HEK293 (cell line): ENCODE data around the gene MS4A10.

Experiments used
- CTCF ChIA-PET: fragments of 350-600 bp; formaldehyde crosslinking; extraction: SDS; loops from one replicate; lab custom pipeline; 2021; ENCODE audit warnings: antibody characterized with exemption; lab: Yijun Ruan, JAX
- POLR2A ChIA-PET: fragments of 300-600 bp; formaldehyde crosslinking; extraction: SDS; loops from one replicate; lab custom pipeline; 2020; ENCODE audit warnings: antibody characterized with exemption, inconsistent platforms; lab: Yijun Ruan, JAX
- H3K27ac ChIP-seq: fragments of 200-500 bp; sonication (Bioruptor generic); 2 replicates; pipeline ENCODE4 v1.5.1; 2014; ENCODE audit warnings: low read depth, low read length, control low read depth, inconsistent platforms; ENCODE audit errors: extremely low read depth
- H3K36me3 ChIP-seq, 2 experiments: fragments of 200-500 bp in 1 of 2; sonication (Bioruptor generic) in 1 of 2; 1 replicate in 1 of 2; 2 replicates in 1 of 2; pipeline ENCODE4 v1.5.1; 2014 to 2017; ENCODE audit warnings: inconsistent platforms in 2 of 2, low read length in 2 of 2; ENCODE audit not compliant: control insufficient read depth in 2 of 2, insufficient read depth in 1 of 2
- H3K4me1 ChIP-seq: fragments of 200-500 bp; sonication (Bioruptor generic); 2 replicates; pipeline ENCODE4 v1.5.1; 2014; ENCODE audit warnings: mild to moderate bottlenecking, low read length, inconsistent platforms; ENCODE audit not compliant: control insufficient read depth, insufficient read depth
- H3K4me3 ChIP-seq: 2 replicates; pipeline ENCODE4 v1.5.1; 2011; ENCODE audit warnings: low read depth, mild to moderate bottlenecking, control low read depth, low read length, moderate library complexity
- H3K9me3 ChIP-seq: fragments of 200-500 bp; sonication (Bioruptor generic); 2 replicates; pipeline ENCODE4 v1.5.1; 2014; ENCODE audit warnings: low read depth, low read length, inconsistent platforms; ENCODE audit not compliant: control insufficient read depth, insufficient read depth
- HIC1 ChIP-seq: fragments of 450-650 bp; formaldehyde crosslinking; IDR thresholded peaks from 2 replicates; pipeline ENCODE4 v1.5.1; 2016; ENCODE audit warnings: missing biosample characterization, missing genetic modification characterization
- HOXD13 ChIP-seq: sonication (generic); formaldehyde crosslinking; IDR thresholded peaks from 2 replicates; pipeline ENCODE4 v1.8.0; 2022; ENCODE audit warnings: missing genetic modification reagents, borderline replicate concordance
- KLF1 ChIP-seq: fragments of 450-650 bp; formaldehyde crosslinking; IDR thresholded peaks from 2 replicates; pipeline ENCODE4 v1.5.1; 2016; ENCODE audit warnings: missing biosample characterization, missing genetic modification characterization
- KLF10 ChIP-seq: fragments of 450-650 bp; IDR thresholded peaks from 2 replicates; pipeline ENCODE4 v1.5.1; 2018; ENCODE audit warnings: missing biosample characterization, mild to moderate bottlenecking, missing genetic modification characterization
- OVOL3 ChIP-seq: fragments of 450-650 bp; formaldehyde crosslinking; IDR thresholded peaks from 2 replicates; pipeline ENCODE4 v1.5.1; 2016; ENCODE audit warnings: missing biosample characterization, missing genetic modification characterization
- SP3 ChIP-seq: fragments of 450-650 bp; formaldehyde crosslinking; IDR thresholded peaks from 2 replicates; pipeline ENCODE4 v1.5.1; 2016; ENCODE audit warnings: missing biosample characterization, missing genetic modification characterization
- TSHZ1 ChIP-seq: fragments of 450-650 bp; formaldehyde crosslinking; IDR thresholded peaks from 2 replicates; pipeline ENCODE4 v1.5.1; 2016; ENCODE audit warnings: missing biosample characterization, missing genetic modification characterization, borderline replicate concordance
- ZBTB20 ChIP-seq: fragments of 450-650 bp; formaldehyde crosslinking; IDR thresholded peaks from 2 replicates; pipeline ENCODE4 v1.5.1; 2016; ENCODE audit warnings: missing biosample characterization, missing genetic modification characterization
- ZIC2 ChIP-seq: fragments of 450-650 bp; formaldehyde crosslinking; IDR thresholded peaks from 2 replicates; pipeline ENCODE4 v1.5.1; 2016; ENCODE audit warnings: missing biosample characterization, missing genetic modification characterization
- ZNF140 ChIP-seq: fragments of 450-650 bp; formaldehyde crosslinking; IDR thresholded peaks from 2 replicates; pipeline ENCODE4 v1.5.1; 2016; ENCODE audit warnings: missing biosample characterization, missing genetic modification characterization
- ZNF157 ChIP-seq: fragments of 450-650 bp; formaldehyde crosslinking; IDR thresholded peaks from 2 replicates; pipeline ENCODE4 v1.5.1; 2016; ENCODE audit warnings: missing biosample characterization, missing genetic modification characterization
- ZNF175 ChIP-seq: fragments of 450-650 bp; formaldehyde crosslinking; IDR thresholded peaks from 2 replicates; pipeline ENCODE4 v1.5.1; 2016; ENCODE audit warnings: missing biosample characterization, missing genetic modification characterization
- ZNF335 ChIP-seq: fragments of 450-650 bp; formaldehyde crosslinking; conservative IDR thresholded peaks from 2 replicates; pipeline ENCODE4 v1.5.1; 2016; ENCODE audit warnings: missing biosample characterization, missing genetic modification characterization
- ZNF701 ChIP-seq: fragments of 450-650 bp; formaldehyde crosslinking; IDR thresholded peaks from 2 replicates; pipeline ENCODE4 v1.5.1; 2016; ENCODE audit warnings: missing biosample characterization, missing genetic modification characterization
- ZNF768 ChIP-seq: fragments of 450-650 bp; formaldehyde crosslinking; IDR thresholded peaks from 2 replicates; pipeline ENCODE4 v1.5.1; 2018; ENCODE audit warnings: missing biosample characterization, mild to moderate bottlenecking, missing genetic modification characterization
- ZSCAN4 ChIP-seq: fragments of 450-650 bp; formaldehyde crosslinking; IDR thresholded peaks from 2 replicates; pipeline ENCODE4 v1.5.1; 2017; ENCODE audit warnings: missing biosample characterization, missing genetic modification characterization

Gene MS4A10

DNA sequence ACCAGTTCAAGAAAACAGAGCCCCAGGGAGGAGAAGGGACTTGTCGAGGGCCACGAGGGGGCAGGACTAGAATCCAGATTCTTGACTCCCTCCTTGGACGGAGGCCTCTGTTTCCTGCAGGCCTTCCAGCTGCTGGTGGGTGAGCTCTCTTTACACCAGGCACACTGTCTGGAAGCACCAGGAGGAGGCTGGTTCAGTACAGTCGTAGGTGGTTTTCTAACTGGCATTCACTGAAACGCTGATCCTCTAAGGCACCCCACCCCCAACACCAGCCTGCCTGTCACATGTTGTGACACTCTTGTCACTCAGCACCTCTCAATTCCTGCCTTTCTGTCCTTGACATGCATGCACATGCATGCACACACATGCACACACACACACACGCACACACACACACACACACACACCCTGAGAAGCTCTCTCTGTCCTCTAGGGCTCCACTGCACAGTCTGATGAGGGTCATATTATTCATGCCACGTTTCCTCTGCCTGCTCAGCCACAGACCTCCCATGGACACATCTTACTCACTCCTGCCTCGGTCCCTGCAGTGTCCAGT, 751 bp downstream of the MS4A10 start:
- no peaks in the 10 kb centered on the region for H3K36me3 ChIP-seq
- TF ChIP-seq HIC1 (no peak), KLF10 (tag by site-specific recombination) (no peak), ZSCAN4 (tag by site-specific recombination) (peak; percentile 92), ZIC2 (tag by site-specific recombination) (0 out of 2 replicates have a peak, but pooled peaks have one; percentile 24)
- TF ChIP-seq, all 188 proteins: peak for 2
- CTCF ChIA-PET: interaction anchor here (0.6 to 4.2 kb wide), 2 partner anchors 10 to 1386 kb away, joined by 3 to 18 read pairs; no protein-coding TSS in a partner anchor

GRCh38 chr11:60786811-60787567, 1.9 kb downstream of the MS4A10 start:
- TF ChIP-seq ZNF157 (tag by site-specific recombination) (no peak), KLF1 (tag by site-specific recombination) (no peak), HOXD13 (CRISPR knock-in tag) (no peak), ZBTB20 (tag by site-specific recombination) (no peak), TSHZ1 (tag by site-specific recombination) (no peak), ZNF701 (tag by site-specific recombination) (no peak), ZNF768 (tag by site-specific recombination) (no peak), ZNF140 (tag by site-specific recombination) (no peak), SP3 (tag by site-specific recombination) (no peak), ZNF175 (no peak), OVOL3 (tag by site-specific recombination) (no peak), ZNF335 (tag by site-specific recombination) (no peak)
- TF ChIP-seq, all 188 proteins: peak for 0
- Histone ChIP-seq H3K9me3 (no peaks in the 10 kb centered on the region), H3K4me3 (no peak overlapping the region), H3K27ac (no peak overlapping the region), H3K36me3 (no peaks in the 10 kb centered on the region), H3K4me1 (no peaks in the 10 kb centered on the region)
- POLR2A ChIA-PET: no interaction called here
- CTCF ChIA-PET: interaction anchor here (0.5 to 4.2 kb wide), 2 partner anchors 11 to 85 kb away, joined by 3 to 18 read pairs; no protein-coding TSS in a partner anchor

More for the DNA sequence above, 751 bp downstream of the MS4A10 start:
- H3K4me3 ChIP-seq: no peak overlapping the region
- POLR2A ChIA-PET: no interaction called here
- H3K27ac ChIP-seq: no peak overlapping the region
- H3K4me1 ChIP-seq: no peaks in the 10 kb centered on the region
- no peaks in the 10 kb centered on the region for H3K9me3 ChIP-seq
